ENCODE measurements around the gene ELMO1. TPM values are rescaled to one million over a fixed set of nuclear protein-coding genes. Genes with fewer than 3 reads are reported as not detected.
A peak's percentile ranks its signal among the peaks of the same experiment; 100 is the strongest.

Gene ELMO1
- total and polyA plus RNA-seq, 4 donors: 6.7 to 51.5 (median 14.8) TPM

GRCh38 chr7:36868727-36869411 is 579.8 kb downstream of the ELMO1 start:
- TF ChIP-seq FOXA2 (IDR thresholded peaks at IDR 0.05) (no peak), GABPA (IDR thresholded peaks at IDR 0.05 in 1 of 2, conservative IDR thresholded peaks at IDR 0.05 in 1 of 2) (no peak), EGR1 (IDR thresholded peaks at IDR 0.05; ENCODE audit: low read depth in 2 of 2) (no peak), FOXA1 (IDR thresholded peaks at IDR 0.05) (no peak), HNF4G (IDR thresholded peaks at IDR 0.05) (no peak)
- H3K4me1 ChIP-seq (ENCODE audit: control insufficient read depth in 4 of 4, insufficient read depth in 4 of 4, low read length in 3 of 4): no peaks in the 10 kb centered on the region
- H3K9ac ChIP-seq (ENCODE audit: low read depth in 1 of 2, low read length in 2 of 2): no peak overlapping the region
- peaks cover 4 to 22% (median 18%) of the 10 kb centered on the region in 4 donors for H3K36me3 ChIP-seq (ENCODE audit: control insufficient read depth in 4 of 4, insufficient read depth in 3 of 4, low read depth in 1 of 4, low read length in 3 of 4)
- H3K27ac ChIP-seq (ENCODE audit: low read depth in 1 of 2, low read length in 2 of 2): no peak overlapping the region
- H3K27me3 ChIP-seq (ENCODE audit: control insufficient read depth in 4 of 4, insufficient read depth in 4 of 4, low read length in 3 of 4): no peaks in the 10 kb centered on the region
- no peak for DNase-seq (ENCODE audit: low spot score)
- H3K9me3 ChIP-seq (ENCODE audit: control insufficient read depth in 4 of 4, low read length in 3 of 4): no peaks in the 10 kb centered on the region
- no peak overlapping the region for H3K4me3 ChIP-seq (ENCODE audit: low read depth in 1 of 3, low read length in 3 of 3)
- WGBS: 94% methylated on average over 7 of the region's 7 CpGs

- DNase-seq (ENCODE audit: low spot score): no peak
- H3K4me3 ChIP-seq (ENCODE audit: low read depth in 1 of 3, low read length in 3 of 3): no peak overlapping the region
- H3K27ac ChIP-seq (ENCODE audit: low read depth in 1 of 2, low read length in 2 of 2): no peak overlapping the region
- peaks cover 0 to 26% (median 20%) of the 10 kb centered on the region in 4 donors for H3K36me3 ChIP-seq (ENCODE audit: control insufficient read depth in 4 of 4, insufficient read depth in 3 of 4, low read depth in 1 of 4, low read length in 3 of 4)
- H3K27me3 ChIP-seq (ENCODE audit: control insufficient read depth in 4 of 4, insufficient read depth in 4 of 4, low read length in 3 of 4): no peaks in the 10 kb centered on the region
- H3K9ac ChIP-seq (ENCODE audit: low read depth in 1 of 2, low read length in 2 of 2): no peak overlapping the region
- no peaks in the 10 kb centered on the region for H3K9me3 ChIP-seq (ENCODE audit: control insufficient read depth in 4 of 4, low read length in 3 of 4)
- TF ChIP-seq GABPA (IDR thresholded peaks at IDR 0.05 in 1 of 2, conservative IDR thresholded peaks at IDR 0.05 in 1 of 2): no peak
- TF ChIP-seq JUND (IDR thresholded peaks at IDR 0.05): no peak
- no peak for TF ChIP-seq TAF1 (conservative IDR thresholded peaks at IDR 0.05)
- no peak for TF ChIP-seq HNF4A (conservative IDR thresholded peaks at IDR 0.05)
- no peak for TF ChIP-seq MAX (IDR thresholded peaks at IDR 0.05)
- TF ChIP-seq RAD21 (IDR thresholded peaks at IDR 0.05): no peak
- TF ChIP-seq RXRA (IDR thresholded peaks at IDR 0.05): no peak
- no peak for TF ChIP-seq EGR1 (IDR thresholded peaks at IDR 0.05; ENCODE audit: low read depth in 2 of 2)
- no peak for TF ChIP-seq FOXA2 (IDR thresholded peaks at IDR 0.05)
- TF ChIP-seq SP1 (IDR thresholded peaks at IDR 0.05): no peak
- no peaks in the 10 kb centered on the region for H3K4me1 ChIP-seq (ENCODE audit: control insufficient read depth in 4 of 4, insufficient read depth in 4 of 4, low read length in 3 of 4)
- 79% methylated on average over 3 of the region's 3 CpGs for WGBS
These were observed 583.6 kb downstream of the ELMO1 start for GRCh38 chr7:36865019-36865418.

- Histone ChIP-seq H3K27ac (ENCODE audit: low read depth in 1 of 2, low read length in 2 of 2) (no peak overlapping the region), H3K36me3 (ENCODE audit: control insufficient read depth in 4 of 4, insufficient read depth in 3 of 4, low read depth in 1 of 4, low read length in 3 of 4) (peaks cover 0 to 26% (median 15%) of the 10 kb centered on the region in 4 donors), H3K27me3 (ENCODE audit: control insufficient read depth in 4 of 4, insufficient read depth in 4 of 4, low read length in 3 of 4) (no peaks in the 10 kb centered on the region), H3K4me1 (ENCODE audit: control insufficient read depth in 4 of 4, insufficient read depth in 4 of 4, low read length in 3 of 4) (no peaks in the 10 kb centered on the region), H3K4me3 (ENCODE audit: low read depth in 1 of 3, low read length in 3 of 3) (no peak overlapping the region), H3K9me3 (ENCODE audit: control insufficient read depth in 4 of 4, low read length in 3 of 4) (no peaks in the 10 kb centered on the region), H3K9ac (ENCODE audit: low read depth in 1 of 2, low read length in 2 of 2) (no peak overlapping the region)
- 78% methylated on average over 10 of the region's 10 CpGs for WGBS
- DNase-seq (ENCODE audit: low spot score): peak; percentile 48
- TF ChIP-seq HNF4G (IDR thresholded peaks at IDR 0.05) (no peak), EGR1 (IDR thresholded peaks at IDR 0.05; ENCODE audit: low read depth in 2 of 2) (no peak), NR2F2 (IDR thresholded peaks at IDR 0.05) (peak; percentile 34), ATF3 (IDR thresholded peaks at IDR 0.05) (no peak), YY1 (IDR thresholded peaks at IDR 0.05) (no peak), RAD21 (IDR thresholded peaks at IDR 0.05) (peak in 1 of 2 donors; percentile 6), CTCF (IDR thresholded peaks at IDR 0.05; ENCODE audit: low read depth, low read length, missing input control) (no peak)
- TF ChIP-seq, protein P1, sequence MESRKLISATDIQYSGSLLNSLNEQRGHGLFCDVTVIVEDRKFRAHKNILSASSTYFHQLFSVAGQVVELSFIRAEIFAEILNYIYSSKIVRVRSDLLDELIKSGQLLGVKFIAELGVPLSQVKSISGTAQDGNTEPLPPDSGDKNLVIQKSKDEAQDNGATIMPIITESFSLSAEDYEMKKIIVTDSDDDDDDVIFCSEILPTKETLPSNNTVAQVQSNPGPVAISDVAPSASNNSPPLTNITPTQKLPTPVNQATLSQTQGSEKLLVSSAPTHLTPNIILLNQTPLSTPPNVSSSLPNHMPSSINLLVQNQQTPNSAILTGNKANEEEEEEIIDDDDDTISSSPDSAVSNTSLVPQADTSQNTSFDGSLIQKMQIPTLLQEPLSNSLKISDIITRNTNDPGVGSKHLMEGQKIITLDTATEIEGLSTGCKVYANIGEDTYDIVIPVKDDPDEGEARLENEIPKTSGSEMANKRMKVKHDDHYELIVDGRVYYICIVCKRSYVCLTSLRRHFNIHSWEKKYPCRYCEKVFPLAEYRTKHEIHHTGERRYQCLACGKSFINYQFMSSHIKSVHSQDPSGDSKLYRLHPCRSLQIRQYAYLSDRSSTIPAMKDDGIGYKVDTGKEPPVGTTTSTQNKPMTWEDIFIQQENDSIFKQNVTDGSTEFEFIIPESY (IDR thresholded peaks at IDR 0.05): no peak
These were observed 584.6 kb downstream of the ELMO1 start for GRCh38 chr7:36863901-36864701.

All from liver (tissue), 9 donors.